HuH-7 (cell line): ENCODE data around the gene SORCS3.

Experiments used
- DNase-seq: peaks from one replicate; pipeline ENCODE4 v3.0.0; 2011; ENCODE audit warnings: low spot score

The SORCS3 gene

DNA sequence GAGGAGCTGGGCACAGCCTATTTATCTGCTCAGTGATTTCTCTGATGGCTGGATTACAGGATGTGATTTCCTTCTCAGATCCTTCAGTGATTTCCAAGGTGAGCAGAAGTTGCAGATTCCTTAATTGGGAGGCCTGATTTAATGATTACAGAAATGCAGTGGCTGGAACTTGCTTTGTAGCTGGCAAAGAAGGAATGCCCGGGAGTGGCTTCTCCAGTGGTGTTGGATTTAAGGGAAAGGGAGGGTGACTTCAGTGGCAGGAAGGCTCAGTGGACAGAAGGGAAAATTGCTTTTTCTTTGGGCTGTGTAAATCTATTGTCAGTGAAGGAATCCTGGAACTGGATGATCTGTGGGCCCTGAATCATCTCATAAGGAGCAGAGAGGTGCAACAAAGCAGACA lies 5.1 kb downstream of the SORCS3 start:
- DNase-seq: no peak

DNA sequence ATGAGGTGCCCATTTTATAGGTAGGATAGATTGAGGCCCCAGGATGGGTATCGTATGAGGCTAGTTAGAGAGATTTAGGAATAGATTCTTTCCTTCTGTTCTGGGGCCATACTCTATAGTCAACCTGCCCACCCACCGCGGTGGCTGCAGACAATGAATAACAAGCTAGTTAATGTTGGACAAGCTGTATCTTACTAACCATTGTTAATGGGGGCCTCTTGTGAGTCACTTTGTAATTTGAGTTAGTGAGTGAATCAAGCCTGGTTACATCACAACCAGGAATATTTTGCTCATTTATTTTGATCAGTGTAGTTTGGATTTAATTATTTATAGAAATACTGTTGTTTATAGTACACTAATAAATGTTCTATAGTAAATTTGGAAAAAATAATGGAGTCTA lies 7.3 kb downstream of the SORCS3 start:
- no peak for DNase-seq

DNA sequence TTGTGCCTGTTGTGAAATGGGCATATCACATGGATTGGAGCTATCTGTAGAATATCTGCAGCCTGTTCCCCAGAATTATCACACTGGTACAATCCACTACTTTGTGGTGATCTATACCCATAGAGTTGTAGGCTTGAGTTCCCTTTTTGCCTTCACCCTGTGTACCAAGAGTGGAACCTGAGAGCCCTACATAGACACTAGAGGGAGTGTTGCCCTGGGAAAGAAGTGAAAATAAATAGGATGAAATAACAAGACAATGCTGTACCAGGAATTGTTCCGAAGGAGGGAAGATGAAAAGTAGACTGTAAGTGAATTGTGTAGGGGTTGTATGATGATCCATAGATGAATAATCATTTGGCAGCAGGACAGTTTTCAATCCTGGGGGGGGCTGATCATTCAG lies 9.0 kb downstream of the SORCS3 start:
- DNase-seq: no peak

- no peak for DNase-seq
Measured at GRCh38 chr10:104650635-104651331, 9.7 kb downstream of the SORCS3 start.

GRCh38 chr10:104657036-104657435 lies 15.9 kb downstream of the SORCS3 start:
- DNase-seq: no peak

- DNase-seq: no peak
Measured at GRCh38 chr10:104657457-104657856, 16.4 kb downstream of the SORCS3 start.

GRCh38 chr10:104658067-104658466 lies 17.0 kb downstream of the SORCS3 start:
- DNase-seq: no peak

GRCh38 chr10:104659809-104660208 lies 18.7 kb downstream of the SORCS3 start:
- DNase-seq: no peak

GRCh38 chr10:104663076-104663475 lies 22.0 kb downstream of the SORCS3 start:
- no peak for DNase-seq

GRCh38 chr10:104663563-104663962 lies 22.5 kb downstream of the SORCS3 start:
- DNase-seq: no peak

- DNase-seq: no peak
Measured at GRCh38 chr10:104664205-104664604, 23.1 kb downstream of the SORCS3 start.

GRCh38 chr10:104665174-104665573 lies 24.1 kb downstream of the SORCS3 start:
- no peak for DNase-seq

DNA sequence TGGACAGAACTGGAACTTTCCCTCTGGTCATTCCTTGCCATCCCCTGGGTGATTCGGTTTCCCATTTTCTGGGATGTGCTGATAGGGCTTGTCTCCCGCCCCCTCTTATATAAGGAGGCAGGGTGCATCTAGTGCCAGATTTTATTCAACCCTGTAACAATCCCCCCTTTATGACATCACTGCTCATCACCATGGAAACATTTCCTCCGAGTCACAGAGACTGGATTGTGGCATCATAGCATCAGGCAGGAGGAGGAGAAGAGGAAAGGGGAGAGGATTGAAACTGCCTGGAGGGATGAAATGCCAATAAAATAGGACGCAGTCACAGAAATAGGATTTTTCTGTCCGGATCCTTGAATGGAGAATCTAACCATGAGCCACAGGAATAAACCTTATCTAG lies 25.0 kb downstream of the SORCS3 start:
- no peak for DNase-seq

DNA sequence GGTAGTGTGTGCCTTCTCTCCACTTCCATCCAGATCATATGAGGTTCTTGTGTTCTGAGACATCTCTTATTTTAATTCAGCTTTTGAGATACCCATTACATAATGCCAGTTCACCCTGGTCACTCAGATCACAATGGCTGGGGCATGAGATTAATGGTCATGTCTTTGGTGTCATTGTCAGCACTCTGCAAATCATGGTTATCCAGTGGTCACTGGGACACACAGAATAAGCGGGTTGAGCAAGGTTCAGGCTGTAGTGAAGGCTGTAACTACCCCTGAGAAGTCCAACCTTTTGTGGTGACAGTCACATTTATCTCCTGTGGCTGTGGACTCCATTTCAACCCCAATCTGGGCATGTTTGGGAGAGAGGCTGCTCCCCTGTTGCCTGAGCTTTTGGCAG lies 35.8 kb downstream of the SORCS3 start:
- DNase-seq: no peak

- no peak for DNase-seq
Measured at GRCh38 chr10:104678658-104679057, 37.6 kb downstream of the SORCS3 start.

DNA sequence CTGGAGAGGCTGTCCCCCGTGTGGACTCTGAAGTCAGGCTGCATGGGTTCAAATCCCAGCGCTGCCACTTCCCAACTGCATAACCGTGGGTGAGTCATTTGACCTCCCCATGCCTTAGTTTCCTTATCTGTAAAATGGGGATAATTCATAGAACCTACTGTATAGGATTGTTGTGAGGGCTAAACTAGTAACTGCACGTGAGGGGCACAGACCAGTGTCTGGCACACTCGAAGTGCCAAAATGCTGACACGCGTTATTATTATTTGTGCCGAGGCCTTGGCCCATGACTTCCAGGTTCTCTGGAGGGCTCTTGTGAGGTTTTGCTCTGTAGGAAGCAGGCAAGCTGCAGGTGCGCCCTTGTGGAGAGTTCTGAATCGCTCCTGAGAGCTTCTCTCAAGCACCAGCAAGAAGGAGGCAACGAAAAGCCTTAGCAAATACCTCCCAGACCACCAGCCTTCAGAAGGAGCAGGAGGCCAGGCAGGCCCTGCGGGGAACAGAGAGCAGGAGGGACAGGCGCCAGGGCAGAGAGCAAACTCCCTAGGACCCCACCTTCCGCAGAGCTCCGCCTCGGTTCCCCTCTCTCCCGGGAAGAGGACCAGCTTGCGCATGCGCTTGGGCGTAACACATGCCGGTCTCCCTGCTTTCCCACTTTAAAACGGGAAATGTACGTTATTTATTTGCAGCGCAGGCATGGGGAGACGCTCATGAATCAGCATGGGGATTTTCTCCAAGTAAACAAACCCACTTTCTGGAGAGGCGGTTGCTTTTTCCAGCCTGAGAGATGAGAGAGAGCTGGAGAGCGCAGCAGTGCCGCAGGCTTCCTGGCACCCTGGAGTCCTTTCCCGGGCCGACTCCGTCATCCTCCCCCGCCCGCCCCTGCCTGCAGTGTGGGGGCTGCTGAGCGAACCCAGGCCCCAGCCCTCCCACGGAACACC lies 39.6 kb downstream of the SORCS3 start:
- no peak for DNase-seq

- DNase-seq: no peak
Measured at GRCh38 chr10:104681485-104681884, 40.4 kb downstream of the SORCS3 start.

- no peak for DNase-seq
Measured at GRCh38 chr10:104683567-104683966, 42.5 kb downstream of the SORCS3 start.

GRCh38 chr10:104686829-104687228 lies 45.7 kb downstream of the SORCS3 start:
- no peak for DNase-seq

- no peak for DNase-seq
Measured at GRCh38 chr10:104688251-104689042, 47.4 kb downstream of the SORCS3 start.

- DNase-seq: no peak
Measured at GRCh38 chr10:104689105-104689504, 48.0 kb downstream of the SORCS3 start.

GRCh38 chr10:104689547-104689946 lies 48.5 kb downstream of the SORCS3 start:
- no peak for DNase-seq

GRCh38 chr10:104690101-104690500 lies 49.0 kb downstream of the SORCS3 start:
- DNase-seq: no peak
